ENCODE measurements around the gene NDUFAF7.

Gene NDUFAF7

GRCh38 chr2:37196320-37197195, 34.9 kb upstream of the NDUFAF7 start, which contains the start of gene CEBPZOS:
Gene CEBPZOS, plus strand, starts transcription at chr2:37196496. Its CDS starts 3,209 bp downstream, at chr2:37199705.
- TF ChIP-seq ZNF8 (CRISPR knock-in tag; IDR thresholded peaks at IDR 0.05) = no peak
- TF ChIP-seq, protein P1, sequence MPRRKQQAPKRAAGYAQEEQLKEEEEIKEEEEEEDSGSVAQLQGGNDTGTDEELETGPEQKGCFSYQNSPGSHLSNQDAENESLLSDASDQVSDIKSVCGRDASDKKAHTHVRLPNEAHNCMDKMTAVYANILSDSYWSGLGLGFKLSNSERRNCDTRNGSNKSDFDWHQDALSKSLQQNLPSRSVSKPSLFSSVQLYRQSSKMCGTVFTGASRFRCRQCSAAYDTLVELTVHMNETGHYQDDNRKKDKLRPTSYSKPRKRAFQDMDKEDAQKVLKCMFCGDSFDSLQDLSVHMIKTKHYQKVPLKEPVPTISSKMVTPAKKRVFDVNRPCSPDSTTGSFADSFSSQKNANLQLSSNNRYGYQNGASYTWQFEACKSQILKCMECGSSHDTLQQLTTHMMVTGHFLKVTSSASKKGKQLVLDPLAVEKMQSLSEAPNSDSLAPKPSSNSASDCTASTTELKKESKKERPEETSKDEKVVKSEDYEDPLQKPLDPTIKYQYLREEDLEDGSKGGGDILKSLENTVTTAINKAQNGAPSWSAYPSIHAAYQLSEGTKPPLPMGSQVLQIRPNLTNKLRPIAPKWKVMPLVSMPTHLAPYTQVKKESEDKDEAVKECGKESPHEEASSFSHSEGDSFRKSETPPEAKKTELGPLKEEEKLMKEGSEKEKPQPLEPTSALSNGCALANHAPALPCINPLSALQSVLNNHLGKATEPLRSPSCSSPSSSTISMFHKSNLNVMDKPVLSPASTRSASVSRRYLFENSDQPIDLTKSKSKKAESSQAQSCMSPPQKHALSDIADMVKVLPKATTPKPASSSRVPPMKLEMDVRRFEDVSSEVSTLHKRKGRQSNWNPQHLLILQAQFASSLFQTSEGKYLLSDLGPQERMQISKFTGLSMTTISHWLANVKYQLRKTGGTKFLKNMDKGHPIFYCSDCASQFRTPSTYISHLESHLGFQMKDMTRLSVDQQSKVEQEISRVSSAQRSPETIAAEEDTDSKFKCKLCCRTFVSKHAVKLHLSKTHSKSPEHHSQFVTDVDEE (CRISPR knock-in tag; IDR thresholded peaks at IDR 0.05) = 0 out of 2 replicates have a peak, but pooled peaks have one; percentile 44
- ATAC-seq = peak; percentile 88

DNA sequence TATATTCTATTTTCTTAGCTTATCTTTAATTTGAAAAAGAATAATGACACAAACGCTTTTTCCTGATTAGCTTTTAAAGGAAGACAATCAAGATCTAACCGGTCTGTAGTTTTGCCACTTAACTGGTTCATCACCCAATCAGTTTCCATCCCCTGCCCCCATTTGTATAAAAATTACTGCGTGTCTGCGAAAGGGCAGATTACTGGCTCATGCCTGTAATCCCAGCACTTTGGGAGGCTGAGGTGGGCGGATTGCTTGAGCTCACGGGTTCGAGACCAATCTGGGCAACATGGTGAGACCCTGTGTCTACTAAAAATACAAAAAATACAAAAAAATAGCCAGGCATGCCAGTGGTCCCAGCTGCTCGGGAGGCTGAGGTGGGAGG, 32.8 kb upstream of the NDUFAF7 start:
- ATAC-seq = no peak
- TF ChIP-seq ZNF565 (CRISPR knock-in tag; conservative IDR thresholded peaks at IDR 0.05; ENCODE audit: low read depth) (no peak), CSRNP3 (CRISPR knock-in tag; IDR thresholded peaks at IDR 0.05) (no peak), RARB (CRISPR knock-in tag; IDR thresholded peaks at IDR 0.05) (no peak), BACH2 (CRISPR knock-in tag; IDR thresholded peaks at IDR 0.05; ENCODE audit: borderline replicate concordance) (no peak), ZNF70 (CRISPR knock-in tag; IDR thresholded peaks at IDR 0.05) (no peak), OSR1 (CRISPR knock-in tag; IDR thresholded peaks at IDR 0.05) (no peak), ZNF8 (CRISPR knock-in tag; IDR thresholded peaks at IDR 0.05) (no peak), ARNTL (CRISPR knock-in tag; IDR thresholded peaks at IDR 0.05; ENCODE audit: borderline replicate concordance, low read depth) (no peak), ZC3H10 (CRISPR knock-in tag; IDR thresholded peaks at IDR 0.05) (no peak), TOX (CRISPR knock-in tag; IDR thresholded peaks at IDR 0.05; ENCODE audit: borderline replicate concordance) (no peak), CSDC2 (CRISPR knock-in tag; IDR thresholded peaks at IDR 0.05) (no peak)
- TF ChIP-seq, protein P2, sequence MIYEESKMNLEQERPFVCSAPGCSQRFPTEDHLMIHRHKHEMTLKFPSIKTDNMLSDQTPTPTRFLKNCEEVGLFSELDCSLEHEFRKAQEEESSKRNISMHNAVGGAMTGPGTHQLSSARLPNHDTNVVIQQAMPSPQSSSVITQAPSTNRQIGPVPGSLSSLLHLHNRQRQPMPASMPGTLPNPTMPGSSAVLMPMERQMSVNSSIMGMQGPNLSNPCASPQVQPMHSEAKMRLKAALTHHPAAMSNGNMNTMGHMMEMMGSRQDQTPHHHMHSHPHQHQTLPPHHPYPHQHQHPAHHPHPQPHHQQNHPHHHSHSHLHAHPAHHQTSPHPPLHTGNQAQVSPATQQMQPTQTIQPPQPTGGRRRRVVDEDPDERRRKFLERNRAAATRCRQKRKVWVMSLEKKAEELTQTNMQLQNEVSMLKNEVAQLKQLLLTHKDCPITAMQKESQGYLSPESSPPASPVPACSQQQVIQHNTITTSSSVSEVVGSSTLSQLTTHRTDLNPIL (CRISPR knock-in tag; IDR thresholded peaks at IDR 0.05; ENCODE audit: low read depth) = no peak

GRCh38 chr2:37201208-37201607, 30.2 kb upstream of the NDUFAF7 start:
- TF ChIP-seq ZFP30 (CRISPR knock-in tag; IDR thresholded peaks at IDR 0.05) (no peak), CSDC2 (CRISPR knock-in tag; IDR thresholded peaks at IDR 0.05) (no peak), OSR1 (CRISPR knock-in tag; IDR thresholded peaks at IDR 0.05) (no peak), ESRRG (CRISPR knock-in tag; IDR thresholded peaks at IDR 0.05) (no peak)
- TF ChIP-seq, protein P1 (CRISPR knock-in tag; IDR thresholded peaks at IDR 0.05) = no peak
- TF ChIP-seq, protein P3, sequence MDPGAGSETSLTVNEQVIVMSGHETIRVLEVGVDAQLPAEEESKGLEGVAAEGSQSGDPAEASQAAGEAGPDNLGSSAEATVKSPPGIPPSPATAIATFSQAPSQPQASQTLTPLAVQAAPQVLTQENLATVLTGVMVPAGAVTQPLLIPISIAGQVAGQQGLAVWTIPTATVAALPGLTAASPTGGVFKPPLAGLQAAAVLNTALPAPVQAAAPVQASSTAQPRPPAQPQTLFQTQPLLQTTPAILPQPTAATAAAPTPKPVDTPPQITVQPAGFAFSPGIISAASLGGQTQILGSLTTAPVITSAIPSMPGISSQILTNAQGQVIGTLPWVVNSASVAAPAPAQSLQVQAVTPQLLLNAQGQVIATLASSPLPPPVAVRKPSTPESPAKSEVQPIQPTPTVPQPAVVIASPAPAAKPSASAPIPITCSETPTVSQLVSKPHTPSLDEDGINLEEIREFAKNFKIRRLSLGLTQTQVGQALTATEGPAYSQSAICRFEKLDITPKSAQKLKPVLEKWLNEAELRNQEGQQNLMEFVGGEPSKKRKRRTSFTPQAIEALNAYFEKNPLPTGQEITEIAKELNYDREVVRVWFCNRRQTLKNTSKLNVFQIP (CRISPR knock-in tag; IDR thresholded peaks at IDR 0.05; ENCODE audit: borderline replicate concordance, low read depth) = no peak
- no peak for ATAC-seq

DNA sequence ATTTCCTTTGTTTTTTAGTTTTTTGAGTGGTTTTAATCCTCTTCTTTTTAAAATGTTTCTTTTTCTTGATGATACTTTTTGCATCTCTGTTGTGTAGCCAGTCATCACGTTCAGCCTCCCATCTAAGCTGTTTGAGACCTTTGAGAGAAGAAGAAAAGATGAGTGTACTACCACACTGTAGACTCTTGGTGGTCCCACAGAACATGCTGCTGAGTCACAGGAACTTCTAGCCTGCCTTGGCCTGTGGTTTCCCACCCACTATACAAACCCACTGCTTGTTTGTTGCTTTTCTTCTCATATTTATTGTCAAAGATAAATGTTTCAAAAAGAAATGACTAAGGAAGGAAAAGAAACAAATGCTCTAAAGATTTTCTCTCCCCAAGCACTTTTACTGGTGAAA, 29.7 kb upstream of the NDUFAF7 start:
- TF ChIP-seq, protein P3 (CRISPR knock-in tag; IDR thresholded peaks at IDR 0.05; ENCODE audit: borderline replicate concordance, low read depth) = no peak
- TF ChIP-seq PPARA (CRISPR knock-in tag; IDR thresholded peaks at IDR 0.05; ENCODE audit: borderline replicate concordance) (no peak), CSDC2 (CRISPR knock-in tag; IDR thresholded peaks at IDR 0.05) (no peak), CSRNP3 (CRISPR knock-in tag; IDR thresholded peaks at IDR 0.05) (no peak)
- no peak for ATAC-seq

All from SK-N-SH treated with all-trans-retinoic acid at 6 μM for 48 hours (cell line).